ENCODE measurements around the gene FZR1. TPM values are rescaled to one million over a fixed set of nuclear protein-coding genes. Genes with fewer than 3 reads are reported as not detected.

Gene FZR1
- polyA plus RNA-seq (2013, experiment 1 of 2), result 30.7 TPM
- 28.8 TPM for polyA plus RNA-seq (2013, experiment 2 of 2)

DNA sequence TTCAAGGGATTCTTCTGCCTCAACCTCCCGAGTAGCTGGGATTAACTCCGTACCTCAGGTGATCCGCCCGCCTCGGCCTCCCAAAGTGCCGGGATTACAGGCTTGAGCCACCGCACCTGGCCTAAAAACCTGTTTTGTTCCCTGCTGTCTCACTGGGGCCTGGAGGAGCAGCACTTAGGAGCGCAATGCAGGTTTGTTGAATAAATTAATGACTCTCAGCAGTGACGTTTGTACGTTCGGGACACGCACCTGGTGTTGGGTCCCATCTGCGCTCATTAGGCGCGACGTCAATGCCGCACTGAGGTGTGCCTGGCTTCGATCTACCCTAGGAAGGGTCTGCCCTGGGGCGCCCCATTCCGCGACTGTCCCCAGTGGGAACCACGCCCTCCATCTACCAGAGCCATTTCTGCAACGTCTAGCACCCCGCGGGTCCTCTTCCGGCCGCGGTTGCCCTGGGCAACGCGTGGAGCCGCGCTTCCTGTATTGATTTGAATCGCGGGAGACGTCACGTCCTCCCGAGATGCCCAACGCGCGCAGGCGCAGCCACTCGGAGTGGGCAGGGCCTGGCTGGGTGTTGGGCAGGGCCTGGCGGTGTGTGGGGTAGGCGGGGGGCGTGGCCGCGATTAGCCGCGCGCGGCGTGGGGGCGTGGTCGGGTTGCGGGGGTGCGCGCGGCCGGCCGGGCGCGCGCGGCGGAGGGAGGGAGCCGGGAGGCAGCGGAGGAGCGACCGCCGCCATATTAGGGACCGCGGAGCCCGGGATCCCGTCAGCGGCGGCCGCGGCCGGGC lies at the start of gene FZR1:
TSS of gene FZR1 (plus strand) at position 714 of the 786 bp plus-strand sequence. CDS start 16,679 bp downstream, outside the sequence.
- Histone ChIP-seq H3K9ac (ENCODE audit: low read length) (peak within 1 kb of the TSS; percentile 97), H3K27ac (ENCODE audit: low read length, poor library complexity, severe bottlenecking) (peak within 1 kb of the TSS; percentile 67), H3K4ac (ENCODE audit: low read depth in 1 of 2, low read length in 2 of 2) (peak within 1 kb of the TSS; percentile 62 to 96), H3K4me3 (ENCODE audit: insufficient read depth in 1 of 2, low read depth in 1 of 2, low read length in 2 of 2) (peak within 1 kb of the TSS; percentile 96), H2BK120ac (ENCODE audit: low read depth, low read length) (peak within 1 kb of the TSS; percentile 80), H3K18ac (ENCODE audit: low read depth in 1 of 2, low read length in 2 of 2) (peak within 1 kb of the TSS; percentile 81 to 99), H2BK12ac (ENCODE audit: low read length in 2 of 2) (peak within 1 kb of the TSS in 1 of 2 experiments; percentile 75), H3K4me1 (ENCODE audit: control insufficient read depth, insufficient read depth, low read depth, low read length) (peaks cover 35% of the 10 kb centered on the region), H3K9me3 (ENCODE audit: control insufficient read depth, low read length) (no peaks in the 10 kb centered on the region), H2AK5ac (ENCODE audit: low read length, severe bottlenecking) (no peak within 1 kb of the TSS), H3K79me1 (replicated peaks; ENCODE audit: low read length, poor library complexity, severe bottlenecking) (peaks cover 3% of the 10 kb centered on the region), H2BK15ac (ENCODE audit: low read depth, poor library complexity, severe bottlenecking) (peak within 1 kb of the TSS; percentile 97), H3K36me3 (ENCODE audit: control insufficient read depth in 1 of 2, insufficient read depth in 2 of 2, low read depth in 1 of 2, low read length in 2 of 2) (peaks cover 19 to 21% of the 10 kb centered on the region in 2 experiments), H2AFZ (ENCODE audit: low read depth, low read length) (peak within 1 kb of the TSS; percentile 97), H4K91ac (ENCODE audit: low read length) (peak within 1 kb of the TSS; percentile 94), H3K4me2 (ENCODE audit: low read length, poor library complexity, severe bottlenecking) (peak within 1 kb of the TSS; percentile 87), H2BK5ac (ENCODE audit: low read depth, low read length, poor library complexity, severe bottlenecking) (peak within 1 kb of the TSS; percentile 58), H3K14ac (ENCODE audit: low read length in 2 of 2) (peak within 1 kb of the TSS; percentile 50 to 96), H4K8ac (ENCODE audit: low read length) (peak within 1 kb of the TSS; percentile 88), H3K27me3 (ENCODE audit: control insufficient read depth in 1 of 2, insufficient read depth in 1 of 2, low read length in 2 of 2) (no peaks in the 10 kb centered on the region), H3K23ac (ENCODE audit: low read length in 2 of 2) (peak within 1 kb of the TSS in 1 of 2 experiments; percentile 61)
- 10% methylated on average over 43 of the region's 79 CpGs for WGBS
- DNase-seq, result peak; percentile 98

DNA sequence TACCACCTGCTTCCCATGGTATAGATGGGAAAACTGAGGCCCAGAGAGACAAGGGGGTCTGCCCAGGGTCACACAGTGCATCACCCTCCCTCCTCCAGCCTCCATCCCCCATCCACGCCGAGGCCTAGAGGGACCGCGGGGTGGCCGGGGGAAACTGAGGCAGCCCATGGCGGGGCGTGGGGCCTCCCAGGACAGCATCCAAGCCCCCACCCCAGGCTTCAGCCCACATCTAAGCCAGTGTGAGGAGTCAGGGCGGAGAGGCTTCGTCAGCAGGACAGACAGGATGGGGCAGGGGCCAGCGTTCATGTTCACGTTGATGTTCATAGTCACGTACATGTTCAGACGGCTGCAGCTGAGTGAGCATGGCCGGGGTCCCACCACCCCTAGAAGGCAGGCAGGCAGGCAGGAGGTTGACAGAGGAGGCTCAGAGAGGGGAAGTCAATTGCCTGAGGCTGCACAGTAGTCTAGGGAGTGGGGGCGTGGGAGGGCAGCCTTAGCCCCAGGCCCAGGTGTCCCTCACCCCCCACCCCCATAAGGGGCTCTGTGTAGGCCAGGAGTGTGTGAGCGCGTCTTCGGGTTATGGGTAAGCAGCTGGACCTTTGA lies 49.1 kb upstream of the FZR1 start:
- WGBS, result 78% methylated on average over 17 of the region's 18 CpGs

DNA sequence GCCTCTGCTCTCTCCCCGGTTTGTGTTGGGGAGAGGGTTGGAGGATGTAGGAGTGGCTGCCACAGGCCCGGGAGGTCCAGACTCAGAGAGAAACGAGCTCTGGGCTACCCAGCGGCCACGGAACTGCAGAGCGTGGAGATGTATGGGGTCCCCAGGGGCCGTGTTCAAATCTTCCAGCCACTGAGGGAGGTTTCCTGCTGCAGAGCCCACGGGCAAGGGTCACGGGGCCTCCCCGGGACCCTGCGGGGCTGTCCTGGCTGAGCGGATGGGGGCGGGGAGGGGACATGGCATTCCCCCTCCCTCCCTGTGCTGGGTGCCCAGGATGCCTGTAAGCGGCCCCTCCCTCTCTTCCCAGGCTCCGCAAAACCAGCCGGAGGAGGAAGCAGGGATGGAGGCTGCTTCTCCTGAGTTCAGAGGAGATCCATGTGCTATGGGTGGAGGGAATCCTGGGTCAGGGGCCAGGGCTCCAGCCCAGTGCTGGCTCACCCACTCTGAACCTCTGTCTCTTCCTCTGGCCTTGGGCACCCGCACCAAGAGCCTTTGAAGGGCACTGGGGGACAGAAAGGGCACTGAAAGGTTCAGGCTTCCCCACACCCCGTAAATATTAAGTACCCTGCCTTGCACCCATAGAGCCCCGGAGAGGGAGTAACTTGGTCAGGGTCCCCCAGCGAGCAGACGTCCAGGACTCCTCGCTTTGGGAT lies 48.4 kb upstream of the FZR1 start:
- peaks cover 42% of the 10 kb centered on the region for H3K79me1 ChIP-seq (replicated peaks; ENCODE audit: low read length, poor library complexity, severe bottlenecking)

More for the DNA sequence above, 49.1 kb upstream of the FZR1 start:
- peak overlapping the region; percentile 71 for H4K8ac ChIP-seq (ENCODE audit: low read length)
- H3K4me2 ChIP-seq (ENCODE audit: low read length, poor library complexity, severe bottlenecking), result no peak overlapping the region
- H3K14ac ChIP-seq (ENCODE audit: low read length in 2 of 2), result peak overlapping the region in 1 of 2 experiments; percentile 86
- H4K91ac ChIP-seq (ENCODE audit: low read length), result peak overlapping the region; percentile 0
- H3K36me3 ChIP-seq (ENCODE audit: control insufficient read depth in 1 of 2, insufficient read depth in 2 of 2, low read depth in 1 of 2, low read length in 2 of 2), result peaks cover 59 to 63% of the 10 kb centered on the region in 2 experiments
- no peak overlapping the region for H2BK120ac ChIP-seq (ENCODE audit: low read depth, low read length)
- H2BK12ac ChIP-seq (ENCODE audit: low read length in 2 of 2), result peak overlapping the region in 1 of 2 experiments; percentile 99
- H3K4me3 ChIP-seq (ENCODE audit: insufficient read depth in 1 of 2, low read depth in 1 of 2, low read length in 2 of 2), result no peak overlapping the region
- peak overlapping the region in 1 of 2 experiments; percentile 89 for H3K4ac ChIP-seq (ENCODE audit: low read depth in 1 of 2, low read length in 2 of 2)
- no peak overlapping the region for H2AK5ac ChIP-seq (ENCODE audit: low read length, severe bottlenecking)
- no peak overlapping the region for H3K27ac ChIP-seq (ENCODE audit: low read length, poor library complexity, severe bottlenecking)
- H2BK15ac ChIP-seq (ENCODE audit: low read depth, poor library complexity, severe bottlenecking), result no peak overlapping the region
- peak overlapping the region in 1 of 2 experiments; percentile 95 for H3K23ac ChIP-seq (ENCODE audit: low read length in 2 of 2)
- H2AFZ ChIP-seq (ENCODE audit: low read depth, low read length), result no peak overlapping the region
- peak overlapping the region in 1 of 2 experiments; percentile 92 for H3K18ac ChIP-seq (ENCODE audit: low read depth in 1 of 2, low read length in 2 of 2)
- peaks cover 44% of the 10 kb centered on the region for H3K79me1 ChIP-seq (replicated peaks; ENCODE audit: low read length, poor library complexity, severe bottlenecking)
- H2BK5ac ChIP-seq (ENCODE audit: low read depth, low read length, poor library complexity, severe bottlenecking), result no peak overlapping the region
- peak overlapping the region; percentile 66 for H3K9ac ChIP-seq (ENCODE audit: low read length)
- DNase-seq, result no peak
- H3K27me3 ChIP-seq (ENCODE audit: control insufficient read depth in 1 of 2, insufficient read depth in 1 of 2, low read length in 2 of 2), result no peaks in the 10 kb centered on the region
- H3K4me1 ChIP-seq (ENCODE audit: control insufficient read depth, insufficient read depth, low read depth, low read length), result peaks cover 35% of the 10 kb centered on the region
- H3K9me3 ChIP-seq (ENCODE audit: control insufficient read depth, low read length), result no peaks in the 10 kb centered on the region

More for the DNA sequence above, 48.4 kb upstream of the FZR1 start:
- Histone ChIP-seq H2BK12ac (ENCODE audit: low read length in 2 of 2) (peak overlapping the region; percentile 15 to 99), H4K8ac (ENCODE audit: low read length) (no peak overlapping the region), H3K9ac (ENCODE audit: low read length) (peak overlapping the region; percentile 66), H2BK120ac (ENCODE audit: low read depth, low read length) (peak overlapping the region; percentile 94), H3K4me2 (ENCODE audit: low read length, poor library complexity, severe bottlenecking) (peak overlapping the region; percentile 31), H3K9me3 (ENCODE audit: control insufficient read depth, low read length) (no peaks in the 10 kb centered on the region), H3K4me3 (ENCODE audit: insufficient read depth in 1 of 2, low read depth in 1 of 2, low read length in 2 of 2) (no peak overlapping the region), H3K27me3 (ENCODE audit: control insufficient read depth in 1 of 2, insufficient read depth in 1 of 2, low read length in 2 of 2) (no peaks in the 10 kb centered on the region), H2AFZ (ENCODE audit: low read depth, low read length) (no peak overlapping the region), H3K27ac (ENCODE audit: low read length, poor library complexity, severe bottlenecking) (peak overlapping the region; percentile 68), H2BK15ac (ENCODE audit: low read depth, poor library complexity, severe bottlenecking) (no peak overlapping the region), H3K18ac (ENCODE audit: low read depth in 1 of 2, low read length in 2 of 2) (peak overlapping the region; percentile 31 to 92), H4K91ac (ENCODE audit: low read length) (peak overlapping the region; percentile 15), H3K4me1 (ENCODE audit: control insufficient read depth, insufficient read depth, low read depth, low read length) (peaks cover 35% of the 10 kb centered on the region), H3K14ac (ENCODE audit: low read length in 2 of 2) (peak overlapping the region in 1 of 2 experiments; percentile 31), H2AK5ac (ENCODE audit: low read length, severe bottlenecking) (peak overlapping the region; percentile 54), H3K23ac (ENCODE audit: low read length in 2 of 2) (no peak overlapping the region), H3K36me3 (ENCODE audit: control insufficient read depth in 1 of 2, insufficient read depth in 2 of 2, low read depth in 1 of 2, low read length in 2 of 2) (peaks cover 55 to 61% of the 10 kb centered on the region in 2 experiments), H2BK5ac (ENCODE audit: low read depth, low read length, poor library complexity, severe bottlenecking) (peak overlapping the region; percentile 35), H3K4ac (ENCODE audit: low read depth in 1 of 2, low read length in 2 of 2) (peak overlapping the region; percentile 42 to 89)
- DNase-seq, result peak; percentile 69
- 12% methylated on average over 18 of the region's 22 CpGs for WGBS
